ENCODE data around the gene FNDC1.

GRCh38 chr6:159204605-159205004 lies 35.4 kb downstream of the FNDC1 start:
- no peak for TF ChIP-seq POLR2A (IDR thresholded peaks at IDR 0.05)
- TF ChIP-seq, protein P1, sequence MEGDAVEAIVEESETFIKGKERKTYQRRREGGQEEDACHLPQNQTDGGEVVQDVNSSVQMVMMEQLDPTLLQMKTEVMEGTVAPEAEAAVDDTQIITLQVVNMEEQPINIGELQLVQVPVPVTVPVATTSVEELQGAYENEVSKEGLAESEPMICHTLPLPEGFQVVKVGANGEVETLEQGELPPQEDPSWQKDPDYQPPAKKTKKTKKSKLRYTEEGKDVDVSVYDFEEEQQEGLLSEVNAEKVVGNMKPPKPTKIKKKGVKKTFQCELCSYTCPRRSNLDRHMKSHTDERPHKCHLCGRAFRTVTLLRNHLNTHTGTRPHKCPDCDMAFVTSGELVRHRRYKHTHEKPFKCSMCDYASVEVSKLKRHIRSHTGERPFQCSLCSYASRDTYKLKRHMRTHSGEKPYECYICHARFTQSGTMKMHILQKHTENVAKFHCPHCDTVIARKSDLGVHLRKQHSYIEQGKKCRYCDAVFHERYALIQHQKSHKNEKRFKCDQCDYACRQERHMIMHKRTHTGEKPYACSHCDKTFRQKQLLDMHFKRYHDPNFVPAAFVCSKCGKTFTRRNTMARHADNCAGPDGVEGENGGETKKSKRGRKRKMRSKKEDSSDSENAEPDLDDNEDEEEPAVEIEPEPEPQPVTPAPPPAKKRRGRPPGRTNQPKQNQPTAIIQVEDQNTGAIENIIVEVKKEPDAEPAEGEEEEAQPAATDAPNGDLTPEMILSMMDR (IDR thresholded peaks at IDR 0.05) = no peak
